Neural progenitor cell (in vitro differentiated cells): ENCODE results near the gene PANK2. TPM values are rescaled to one million over a fixed set of nuclear protein-coding genes. Genes with fewer than 3 reads are reported as not detected.

ENCODE experiments used
- DNase-seq: peaks from one replicate; pipeline ENCODE4 v3.0.0-alpha.2; 2016; ENCODE audit warnings: low spot score
- H2AFZ ChIP-seq: fragments of 200-600 bp; sonication (generic); replicated peaks from 2 replicates; pipeline ENCODE4 v1.6.1; 2016; ENCODE audit warnings: antibody characterized with exemption
- H3F3A ChIP-seq: fragments of 200-600 bp; sonication (generic); 2 replicates; pipeline ENCODE4 v1.6.1; 2016; ENCODE audit warnings: antibody characterized with exemption, low read depth
- H3K27ac ChIP-seq: fragments of 200-600 bp; sonication (generic); 2 replicates; pipeline ENCODE4 v1.5.1; 2016; ENCODE audit warnings: mild to moderate bottlenecking
- H3K27me3 ChIP-seq: fragments of 200-600 bp; sonication (generic); 2 replicates; pipeline ENCODE4 v1.6.1; 2016; ENCODE audit warnings: mild to moderate bottlenecking, moderate library complexity
- H3K36me3 ChIP-seq: fragments of 200-600 bp; sonication (generic); 2 replicates; pipeline ENCODE4 v1.5.1; 2016
- H3K4me1 ChIP-seq: fragments of 200-600 bp; sonication (generic); 2 replicates; pipeline ENCODE4 v1.6.1; 2016; ENCODE audit warnings: mixed run types
- H3K4me2 ChIP-seq: fragments of 200-600 bp; sonication (generic); 2 replicates; pipeline ENCODE4 v1.6.1; 2016
- H3K4me3 ChIP-seq: fragments of 200-600 bp; sonication (generic); 2 replicates; pipeline ENCODE4 v1.5.1; 2016
- H3K79me2 ChIP-seq: fragments of 200-600 bp; sonication (generic); 2 replicates; pipeline ENCODE4 v1.6.1; 2016; ENCODE audit warnings: low read depth
- H3K9ac ChIP-seq: fragments of 200-600 bp; sonication (generic); 2 replicates; pipeline ENCODE4 v1.6.1; 2016
- H3K9me3 ChIP-seq: fragments of 200-600 bp; sonication (generic); 2 replicates; pipeline ENCODE4 v1.5.1; 2016; ENCODE audit warnings: low read depth
- H4K20me1 ChIP-seq: fragments of 200-600 bp; sonication (generic); 2 replicates; pipeline ENCODE4 v1.6.1; 2016; ENCODE audit warnings: low read depth
- H3K27ac Mint-ChIP-seq: 3 replicates; pipeline ENCODE4 v1.8.0; 2021; ENCODE audit warnings: mixed read lengths
- H3K27me3 Mint-ChIP-seq: 2 replicates; pipeline ENCODE4 v1.8.0; 2022; ENCODE audit warnings: low read depth, mild to moderate bottlenecking, inconsistent platforms, moderate library complexity, mixed read lengths; ENCODE audit not compliant: insufficient read depth
- H3K36me3 Mint-ChIP-seq: 3 replicates; pipeline ENCODE4 v1.8.0; 2021; ENCODE audit warnings: mixed read lengths
- H3K4me1 Mint-ChIP-seq: 3 replicates; pipeline ENCODE4 v1.8.0; 2021; ENCODE audit warnings: mixed read lengths
- H3K4me3 Mint-ChIP-seq: 3 replicates; pipeline ENCODE4 v1.8.0; 2021; ENCODE audit warnings: mild to moderate bottlenecking, moderate library complexity, mixed read lengths
- H3K9me3 Mint-ChIP-seq: 3 replicates; pipeline ENCODE4 v1.8.0; 2020; ENCODE audit warnings: mixed read lengths
- EZH2 ChIP-seq: fragments of 200-600 bp; sonication (generic); IDR thresholded peaks from 2 replicates; pipeline ENCODE4 v1.6.1; 2017; ENCODE audit warnings: antibody characterized with exemption, mild to moderate bottlenecking, moderate library complexity
- EZH2phosphoT487 ChIP-seq: fragments of 200-600 bp; sonication (generic); IDR thresholded peaks from 2 replicates; pipeline ENCODE4 v1.6.1; 2017; ENCODE audit warnings: antibody characterized with exemption
- total RNA-seq: library from RNA; depleted of rRNA; stranded (reverse); fragments of >200 nt; gene quantifications from 2 replicates; pipeline ENCODE4 v1.2.3, GENCODE V29; 2015; ENCODE audit warnings: low replicate concordance
- TF ChIP-seq, protein P1 (sequence below): fragments of 200-600 bp; sonication (generic); IDR thresholded peaks from 2 replicates; pipeline ENCODE4 v1.5.1; 2017; ENCODE audit warnings: antibody characterized with exemption, mild to moderate bottlenecking

PANK2 gene
- total RNA-seq, 1 donor from 2014 or later, result 60.7 TPM

DNA sequence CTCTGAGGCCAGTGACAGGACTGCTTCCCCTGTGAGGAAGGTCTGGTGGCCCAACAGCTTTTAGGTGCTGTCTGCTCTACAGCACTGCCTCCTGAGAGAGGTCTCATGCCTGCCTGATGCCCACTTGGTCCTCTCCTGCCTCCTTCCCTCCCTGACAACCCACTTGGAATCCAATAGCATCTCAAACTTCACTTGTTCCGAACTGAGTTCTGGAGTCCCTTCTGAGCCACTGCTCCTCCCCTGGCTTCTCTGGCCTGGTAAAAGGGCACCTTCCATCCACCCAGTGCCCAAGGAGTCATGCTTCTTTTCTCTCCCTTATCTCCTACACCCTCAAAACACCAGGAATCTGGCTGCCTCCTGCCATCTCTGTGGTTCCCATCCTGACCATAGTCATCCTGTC is 40.6 kb upstream of the PANK2 start:
- Histone ChIP-seq H3K27me3 (no peaks in the 10 kb centered on the region), H3K4me3 (no peak overlapping the region), H3F3A (peaks cover 5% of the 10 kb centered on the region), H3K27ac (no peak overlapping the region), H4K20me1 (peaks cover 5% of the 10 kb centered on the region), H2AFZ (no peak overlapping the region), H3K36me3 (no peaks in the 10 kb centered on the region), H3K9ac (no peak overlapping the region), H3K4me2 (no peak overlapping the region), H3K9me3 (no peaks in the 10 kb centered on the region), H3K79me2 (peaks cover 9% of the 10 kb centered on the region), H3K4me1 (peaks cover 5% of the 10 kb centered on the region)
- Mint-ChIP-seq H3K27ac (peak overlapping the region; percentile 74), H3K4me1 (peaks cover 17% of the 10 kb centered on the region), H3K9me3 (no peaks in the 10 kb centered on the region), H3K36me3 (peaks cover 8% of the 10 kb centered on the region), H3K4me3 (peak overlapping the region; percentile 92), H3K27me3 (peaks cover 4% of the 10 kb centered on the region)
- no peak for DNase-seq
- TF ChIP-seq, protein P1, sequence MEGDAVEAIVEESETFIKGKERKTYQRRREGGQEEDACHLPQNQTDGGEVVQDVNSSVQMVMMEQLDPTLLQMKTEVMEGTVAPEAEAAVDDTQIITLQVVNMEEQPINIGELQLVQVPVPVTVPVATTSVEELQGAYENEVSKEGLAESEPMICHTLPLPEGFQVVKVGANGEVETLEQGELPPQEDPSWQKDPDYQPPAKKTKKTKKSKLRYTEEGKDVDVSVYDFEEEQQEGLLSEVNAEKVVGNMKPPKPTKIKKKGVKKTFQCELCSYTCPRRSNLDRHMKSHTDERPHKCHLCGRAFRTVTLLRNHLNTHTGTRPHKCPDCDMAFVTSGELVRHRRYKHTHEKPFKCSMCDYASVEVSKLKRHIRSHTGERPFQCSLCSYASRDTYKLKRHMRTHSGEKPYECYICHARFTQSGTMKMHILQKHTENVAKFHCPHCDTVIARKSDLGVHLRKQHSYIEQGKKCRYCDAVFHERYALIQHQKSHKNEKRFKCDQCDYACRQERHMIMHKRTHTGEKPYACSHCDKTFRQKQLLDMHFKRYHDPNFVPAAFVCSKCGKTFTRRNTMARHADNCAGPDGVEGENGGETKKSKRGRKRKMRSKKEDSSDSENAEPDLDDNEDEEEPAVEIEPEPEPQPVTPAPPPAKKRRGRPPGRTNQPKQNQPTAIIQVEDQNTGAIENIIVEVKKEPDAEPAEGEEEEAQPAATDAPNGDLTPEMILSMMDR, result no peak
- TF ChIP-seq EZH2phosphoT487 (no peak), EZH2 (no peak)

DNA sequence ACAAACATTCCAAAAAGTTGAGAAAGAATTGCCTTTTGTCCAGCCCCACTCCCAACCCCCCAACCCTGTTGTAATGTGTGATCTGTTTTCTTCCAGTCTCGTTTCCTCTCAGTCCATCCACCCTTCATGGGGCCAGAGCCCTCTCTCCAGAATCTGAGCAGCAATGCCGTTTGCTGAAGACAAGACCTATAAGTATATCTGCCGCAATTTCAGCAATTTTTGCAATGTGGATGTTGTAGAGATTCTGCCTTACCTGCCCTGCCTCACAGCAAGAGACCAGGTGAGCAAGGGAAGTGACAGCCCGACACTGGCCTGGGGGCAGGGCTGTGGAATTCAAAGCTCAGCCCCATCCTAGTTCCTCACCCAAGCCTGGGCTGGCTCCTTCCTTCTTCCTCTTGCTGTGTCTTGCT is 34.7 kb upstream of the PANK2 start:
- TF ChIP-seq EZH2, result no peak
- no peak for TF ChIP-seq EZH2phosphoT487
- TF ChIP-seq, protein P1, result no peak
- Histone ChIP-seq H3K27me3 (no peaks in the 10 kb centered on the region), H3K9me3 (no peaks in the 10 kb centered on the region), H3K4me1 (no peaks in the 10 kb centered on the region), H4K20me1 (no peaks in the 10 kb centered on the region), H3K27ac (no peak overlapping the region), H3K4me2 (no peak overlapping the region), H3K4me3 (no peak overlapping the region), H3F3A (no peaks in the 10 kb centered on the region), H3K9ac (no peak overlapping the region), H3K79me2 (no peaks in the 10 kb centered on the region), H2AFZ (no peak overlapping the region), H3K36me3 (no peaks in the 10 kb centered on the region)
- H3K4me1 Mint-ChIP-seq, result no peaks in the 10 kb centered on the region
- DNase-seq, result no peak
- H3K27me3 Mint-ChIP-seq, result no peaks in the 10 kb centered on the region
- H3K36me3 Mint-ChIP-seq, result peaks cover 18% of the 10 kb centered on the region
- no peaks in the 10 kb centered on the region for H3K9me3 Mint-ChIP-seq
- no peak overlapping the region for H3K27ac Mint-ChIP-seq
- H3K4me3 Mint-ChIP-seq, result no peak overlapping the region

DNA sequence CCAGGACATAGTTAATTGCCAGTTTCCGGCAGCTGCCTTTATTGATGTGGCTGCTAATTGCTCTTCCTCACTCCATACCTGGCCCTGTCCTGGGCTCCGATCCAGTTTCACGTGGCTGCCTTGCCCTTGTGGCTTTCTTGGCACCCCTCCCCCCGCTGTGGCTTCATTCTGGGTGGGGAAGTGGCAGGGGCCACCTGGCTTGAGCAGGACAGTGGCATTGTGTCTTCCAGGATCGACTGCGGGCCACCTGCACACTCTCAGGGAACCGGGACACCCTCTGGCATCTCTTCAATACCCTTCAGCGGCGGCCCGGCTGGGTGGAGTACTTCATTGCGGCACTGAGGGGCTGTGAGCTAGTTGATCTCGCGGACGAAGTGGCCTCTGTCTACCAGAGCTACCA is 31.8 kb upstream of the PANK2 start:
- H3K4me1 ChIP-seq, result no peaks in the 10 kb centered on the region
- H3K79me2 ChIP-seq, result no peaks in the 10 kb centered on the region
- H3K4me1 Mint-ChIP-seq, result no peaks in the 10 kb centered on the region
- H3K27ac ChIP-seq, result no peak overlapping the region
- no peak overlapping the region for H3K27ac Mint-ChIP-seq
- H3K9me3 ChIP-seq, result no peaks in the 10 kb centered on the region
- no peak for TF ChIP-seq EZH2phosphoT487
- TF ChIP-seq, protein P1, result no peak
- no peak for TF ChIP-seq EZH2
- no peak overlapping the region for H3K4me3 Mint-ChIP-seq
- peaks cover 6% of the 10 kb centered on the region for H3K36me3 ChIP-seq
- H3K9ac ChIP-seq, result no peak overlapping the region
- no peaks in the 10 kb centered on the region for H3K27me3 ChIP-seq
- H4K20me1 ChIP-seq, result no peaks in the 10 kb centered on the region
- H3K9me3 Mint-ChIP-seq, result no peaks in the 10 kb centered on the region
- H2AFZ ChIP-seq, result no peak overlapping the region
- H3K4me2 ChIP-seq, result no peak overlapping the region
- no peak for DNase-seq
- no peak overlapping the region for H3K4me3 ChIP-seq
- no peaks in the 10 kb centered on the region for H3K27me3 Mint-ChIP-seq
- H3K36me3 Mint-ChIP-seq, result peaks cover 23% of the 10 kb centered on the region
- H3F3A ChIP-seq, result no peaks in the 10 kb centered on the region
